ENCODE data around the gene KLF15.

KLF15 gene

GRCh38 chr3:126364130-126364695, 7.0 kb upstream of the KLF15 start:
- no peak for DNase-seq (ENCODE audit: low read depth in 2 of 2, low spot score in 1 of 2)

- no peak for DNase-seq (ENCODE audit: low read depth in 2 of 2, low spot score in 1 of 2)
Observed at GRCh38 chr3:126361211-126361610, 4.0 kb upstream of the KLF15 start.

GRCh38 chr3:126360714-126361060, 3.5 kb upstream of the KLF15 start:
- DNase-seq (ENCODE audit: low read depth in 2 of 2, low spot score in 1 of 2): no peak

GRCh38 chr3:126360046-126360713, 3.0 kb upstream of the KLF15 start:
- DNase-seq (ENCODE audit: low read depth in 2 of 2, low spot score in 1 of 2): no peak

GRCh38 chr3:126358816-126359181, 1.6 kb upstream of the KLF15 start:
- no peak for DNase-seq (ENCODE audit: low read depth in 2 of 2, low spot score in 1 of 2)

- no peak for DNase-seq (ENCODE audit: low read depth in 2 of 2, low spot score in 1 of 2)
Observed at GRCh38 chr3:126358038-126358815, 1.0 kb upstream of the KLF15 start.

- DNase-seq (ENCODE audit: low read depth in 2 of 2, low spot score in 1 of 2): no peak
Observed at GRCh38 chr3:126356373-126357264, 589 bp downstream of the KLF15 start.

- DNase-seq (ENCODE audit: low read depth in 2 of 2, low spot score in 1 of 2): no peak
Observed at GRCh38 chr3:126355777-126356372, 1.3 kb downstream of the KLF15 start.

GRCh38 chr3:126355251-126355650, 2.0 kb downstream of the KLF15 start:
- no peak for DNase-seq (ENCODE audit: low read depth in 2 of 2, low spot score in 1 of 2)

GRCh38 chr3:126354776-126355175, 2.4 kb downstream of the KLF15 start:
- no peak for DNase-seq (ENCODE audit: low read depth in 2 of 2, low spot score in 1 of 2)

- no peak for DNase-seq (ENCODE audit: low read depth in 2 of 2, low spot score in 1 of 2)
Observed at GRCh38 chr3:126353694-126354321, 3.4 kb downstream of the KLF15 start.

- DNase-seq (ENCODE audit: low read depth in 2 of 2, low spot score in 1 of 2): no peak
Observed at GRCh38 chr3:126352476-126353454, 4.4 kb downstream of the KLF15 start.

- no peak for DNase-seq (ENCODE audit: low read depth in 2 of 2, low spot score in 1 of 2)
Observed at GRCh38 chr3:126351771-126352475, 5.3 kb downstream of the KLF15 start.

- no peak for DNase-seq (ENCODE audit: low read depth in 2 of 2, low spot score in 1 of 2)
Observed at GRCh38 chr3:126351086-126351770, 6.0 kb downstream of the KLF15 start.

GRCh38 chr3:126350502-126351085, 6.6 kb downstream of the KLF15 start:
- no peak for DNase-seq (ENCODE audit: low read depth in 2 of 2, low spot score in 1 of 2)

GRCh38 chr3:126349611-126350501, 7.4 kb downstream of the KLF15 start:
- no peak for DNase-seq (ENCODE audit: low read depth in 2 of 2, low spot score in 1 of 2)

GRCh38 chr3:126349071-126349470, 8.1 kb downstream of the KLF15 start:
- no peak for DNase-seq (ENCODE audit: low read depth in 2 of 2, low spot score in 1 of 2)

All from stimulated activated CD8-positive, alpha-beta memory T cell treated with anti-CD3 and anti-CD28 coated beads, Interleukin-4, amount 100 ng/mL, for 1 hour (primary cell).